HepG2 (cell line): ENCODE measurements around the gene CXCL9. TPM values are rescaled to one million over a fixed set of nuclear protein-coding genes. Genes with fewer than 3 reads are reported as not detected.

Experiments
- IKZF4 ChIP-seq: sonication (generic); formaldehyde crosslinking; IDR thresholded peaks from 2 replicates; pipeline ENCODE4 v1.5.1; 2020; ENCODE audit warnings: borderline replicate concordance, mild to moderate bottlenecking, low read depth, missing genetic modification reagents; ENCODE audit errors: not compliant biosample characterization
- polyA plus RNA-seq, 8 experiments: library from polyadenylated mRNA; depleted of rRNA in 3 of 8; stranded (reverse) in 7 of 8; unstranded in 1 of 8; fragments of >200 nt; fragmentation: Illumina TruSeq in 4 of 8; extraction: Trizol in 4 of 8; gene quantifications; 2 replicates each; pipeline versions ENCODE4 v1.2.1 to v1.2.3, GENCODE V29; 2011 to 2016; ENCODE audit warnings: low read depth in 4 of 8, missing spikeins in 1 of 8, mixed read lengths in 1 of 8; ENCODE audit not compliant: insufficient read depth in 1 of 8
- total RNA-seq, 5 experiments: library from RNA; depleted of rRNA; stranded (reverse); fragments of >200 nt; fragmentation: Illumina TruSeq; extraction: Trizol; gene quantifications; 2 replicates each; pipeline ENCODE4 v1.2.3, GENCODE V29; 2016; ENCODE audit warnings: low read depth in 1 of 5
- TF ChIP-seq, protein P1 (sequence below): sonication (generic); formaldehyde crosslinking; IDR thresholded peaks from 2 replicates; pipeline ENCODE4 v1.4.0; 2020; ENCODE audit warnings: missing genetic modification reagents

Gene CXCL9
- total and polyA plus RNA-seq, 2 of the 13 experiments (the other 11 are each of a cell fraction or from before 2014, with no cell fraction given), result not detected

GRCh38 chr4:75953509-75953908 lies 53.8 kb downstream of the CXCL9 start (continued):
- TF ChIP-seq IKZF4 (CRISPR knock-in tag), result no peak
- TF ChIP-seq, protein P1, sequence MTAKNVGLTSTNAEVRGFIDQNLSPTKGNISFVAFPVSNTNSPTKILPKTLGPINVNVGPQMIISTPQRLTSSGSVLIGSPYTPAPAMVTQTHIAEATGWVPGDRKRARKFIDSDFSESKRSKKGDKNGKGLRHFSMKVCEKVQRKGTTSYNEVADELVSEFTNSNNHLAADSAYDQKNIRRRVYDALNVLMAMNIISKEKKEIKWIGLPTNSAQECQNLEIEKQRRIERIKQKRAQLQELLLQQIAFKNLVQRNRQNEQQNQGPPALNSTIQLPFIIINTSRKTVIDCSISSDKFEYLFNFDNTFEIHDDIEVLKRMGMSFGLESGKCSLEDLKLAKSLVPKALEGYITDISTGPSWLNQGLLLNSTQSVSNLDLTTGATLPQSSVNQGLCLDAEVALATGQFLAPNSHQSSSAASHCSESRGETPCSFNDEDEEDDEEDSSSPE (CRISPR knock-in tag), result no peak

Other genes with a start within 250 kb of the CXCL9 start
- not detected in 2 replicates for gene PPEF2, start 105.1 kb downstream of the CXCL9 start, total RNA-seq (2016; rRNA removed; fragmentation: Illumina TruSeq; extraction: Trizol)
- 0.01 and 0.04 TPM in 2 replicates for gene PPEF2, start 105.1 kb downstream of the CXCL9 start, polyA plus RNA-seq (2011; rRNA removed)
- 11.7 and 24.6 TPM in 2 replicates for gene NAAA, start 66.5 kb downstream of the CXCL9 start, total RNA-seq (2016; rRNA removed; fragmentation: Illumina TruSeq; extraction: Trizol)
- gene NAAA, start 66.5 kb downstream of the CXCL9 start, polyA plus RNA-seq (2011; rRNA removed), result 20.4 and 22.4 TPM in 2 replicates
- 33.1 and 45.1 TPM in 2 replicates for gene SDAD1, start 16.6 kb downstream of the CXCL9 start, total RNA-seq (2016; rRNA removed; fragmentation: Illumina TruSeq; extraction: Trizol)
- gene SDAD1, start 16.6 kb downstream of the CXCL9 start, polyA plus RNA-seq (2011; rRNA removed), result 11.8 and 18.6 TPM in 2 replicates
- gene CXCL10, start 16.0 kb upstream of the CXCL9 start, total RNA-seq (2016; rRNA removed; fragmentation: Illumina TruSeq; extraction: Trizol), result not detected in 2 replicates
- gene CXCL10, start 16.0 kb upstream of the CXCL9 start, polyA plus RNA-seq (2011; rRNA removed), result not detected in 2 replicates
- not detected in 2 replicates for gene CXCL11, start 28.6 kb upstream of the CXCL9 start, total RNA-seq (2016; rRNA removed; fragmentation: Illumina TruSeq; extraction: Trizol)
- gene CXCL11, start 28.6 kb upstream of the CXCL9 start, polyA plus RNA-seq (2011; rRNA removed), result 0.08 TPM in 1 of 2 replicates, not detected in the other
- gene ART3, start 67.2 kb upstream of the CXCL9 start, total RNA-seq (2016; rRNA removed; fragmentation: Illumina TruSeq; extraction: Trizol), result not detected in 2 replicates
- gene ART3, start 67.2 kb upstream of the CXCL9 start, polyA plus RNA-seq (2011; rRNA removed), result not detected in 2 replicates
- 69.3 and 90.0 TPM in 2 replicates for gene NUP54, start 140.9 kb upstream of the CXCL9 start, total RNA-seq (2016; rRNA removed; fragmentation: Illumina TruSeq; extraction: Trizol)
- gene NUP54, start 140.9 kb upstream of the CXCL9 start, polyA plus RNA-seq (2011; rRNA removed), result 22.9 and 36.1 TPM in 2 replicates
- gene SCARB2, start 206.3 kb upstream of the CXCL9 start, total RNA-seq (2016; rRNA removed; fragmentation: Illumina TruSeq; extraction: Trizol), result 23.5 and 43.4 TPM in 2 replicates
- 40.6 and 45.9 TPM in 2 replicates for gene SCARB2, start 206.3 kb upstream of the CXCL9 start, polyA plus RNA-seq (2011; rRNA removed)
- 0.29 and 0.33 TPM in 2 replicates for gene FAM47E, start 244.2 kb upstream of the CXCL9 start, total RNA-seq (2016; rRNA removed; fragmentation: Illumina TruSeq; extraction: Trizol)
- gene FAM47E, start 244.2 kb upstream of the CXCL9 start, polyA plus RNA-seq (2011; rRNA removed), result 0.60 and 0.66 TPM in 2 replicates